Germinal center (tissue), 1 donor: ENCODE results near the gene TMEM179B.
"Not testable (repeated sequence)": the region's sequence is repeated elsewhere in the genome, so short reads cannot be mapped to it uniquely, and the experiment has no call there.

Experiments
- DNase-seq: peaks from one replicate; pipeline ENCODE4 v3.0.0; 2012; ENCODE audit warnings: mixed read lengths, low spot score

Gene TMEM179B

GRCh38 chr11:62787005-62787759 lies at the start of gene TMEM179B:
TSS of gene TMEM179B (plus strand) at chr11:62787402. CDS start at chr11:62787432, 30 bp downstream.
- DNase-seq: peak; percentile 94

- no peak for DNase-seq
Measured at GRCh38 chr11:62747475-62748160, 39.6 kb upstream of the TMEM179B start.

GRCh38 chr11:62749931-62750330 lies 37.3 kb upstream of the TMEM179B start:
- DNase-seq: not testable (repeated sequence)

GRCh38 chr11:62752177-62752785 lies 34.9 kb upstream of the TMEM179B start:
- no peak for DNase-seq

- DNase-seq: no peak
Measured at GRCh38 chr11:62752994-62753735, 34.0 kb upstream of the TMEM179B start.

GRCh38 chr11:62753736-62754603 lies 33.2 kb upstream of the TMEM179B start, which contains the start of gene ZBTB3:
TSS of gene ZBTB3 (minus strand) at chr11:62754160. CDS start at chr11:62753664, 496 bp downstream.
- DNase-seq: peak; percentile 97

GRCh38 chr11:62755086-62755615 lies 32.1 kb upstream of the TMEM179B start:
- no peak for DNase-seq

- DNase-seq: no peak
Measured at GRCh38 chr11:62757846-62758788, 29.1 kb upstream of the TMEM179B start.

GRCh38 chr11:62760867-62761227 lies 26.4 kb upstream of the TMEM179B start:
- DNase-seq: not testable (repeated sequence)

GRCh38 chr11:62770778-62771143 lies 16.4 kb upstream of the TMEM179B start:
- peak; percentile 25 for DNase-seq

- DNase-seq: peak; percentile 93
Measured at GRCh38 chr11:62771144-62772021, 15.8 kb upstream of the TMEM179B start, which contains the start of gene TAF6L. TSS of gene TAF6L (plus strand) at chr11:62771396. CDS start at chr11:62775784, 4,388 bp downstream.

- no peak for DNase-seq
Measured at GRCh38 chr11:62774407-62774806, 12.8 kb upstream of the TMEM179B start.

GRCh38 chr11:62775646-62776045 lies 11.6 kb upstream of the TMEM179B start:
- no peak for DNase-seq

GRCh38 chr11:62777389-62777788 lies 9.8 kb upstream of the TMEM179B start:
- no peak for DNase-seq

GRCh38 chr11:62778441-62778840 lies 8.8 kb upstream of the TMEM179B start:
- no peak for DNase-seq

- DNase-seq: no peak
Measured at GRCh38 chr11:62782753-62783152, 4.4 kb upstream of the TMEM179B start.

GRCh38 chr11:62786318-62787004 lies 741 bp upstream of the TMEM179B start:
- DNase-seq: peak; percentile 91

GRCh38 chr11:62788991-62789390 lies 1.8 kb downstream of the TMEM179B start:
- no peak for DNase-seq
